Measurements from ENCODE around the gene CEBPZOS.

The CEBPZOS gene

DNA sequence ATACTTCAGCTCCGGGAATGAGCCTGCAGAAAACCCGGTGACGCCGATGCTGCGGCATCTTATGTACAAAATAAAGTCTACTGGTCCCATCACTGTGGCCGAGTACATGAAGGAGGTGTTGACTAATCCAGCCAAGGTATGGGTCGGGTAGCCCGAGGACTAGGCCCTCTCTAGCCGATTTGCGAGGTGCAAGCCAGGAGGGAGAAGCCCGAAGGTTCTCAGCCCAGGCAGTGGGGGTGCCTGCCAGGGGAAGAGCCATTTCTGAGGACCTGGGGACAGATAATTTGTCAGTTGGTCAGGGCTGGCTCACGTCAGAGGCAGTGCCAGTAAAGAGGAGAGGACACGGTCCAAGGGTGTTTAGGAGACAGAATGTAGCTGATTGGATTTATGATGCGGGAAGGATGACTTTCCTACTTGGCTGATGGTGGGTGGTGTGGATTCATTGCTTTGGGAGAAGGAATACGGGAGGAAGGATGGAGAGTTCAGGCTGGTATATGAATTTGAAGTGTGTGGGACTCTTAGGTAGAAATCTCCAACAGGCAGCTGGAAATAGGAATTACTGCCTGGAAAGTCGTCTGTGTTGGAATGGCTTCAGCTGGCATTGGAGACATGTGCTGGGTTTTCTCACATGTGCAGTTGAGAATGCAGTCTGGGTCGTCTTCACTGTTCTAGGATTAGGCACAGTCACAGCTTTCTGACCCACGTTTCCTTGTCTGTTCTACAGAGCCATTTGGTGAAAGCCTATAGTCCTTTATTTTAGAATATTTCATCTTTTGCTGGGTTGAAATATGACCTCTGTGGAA, 36.0 kb downstream of the CEBPZOS start:
- TF ChIP-seq TAF1 (IDR thresholded peaks at IDR 0.05; ENCODE audit: low read depth), result no peak
- no peak for TF ChIP-seq CEBPB (IDR thresholded peaks at IDR 0.05)

DNA sequence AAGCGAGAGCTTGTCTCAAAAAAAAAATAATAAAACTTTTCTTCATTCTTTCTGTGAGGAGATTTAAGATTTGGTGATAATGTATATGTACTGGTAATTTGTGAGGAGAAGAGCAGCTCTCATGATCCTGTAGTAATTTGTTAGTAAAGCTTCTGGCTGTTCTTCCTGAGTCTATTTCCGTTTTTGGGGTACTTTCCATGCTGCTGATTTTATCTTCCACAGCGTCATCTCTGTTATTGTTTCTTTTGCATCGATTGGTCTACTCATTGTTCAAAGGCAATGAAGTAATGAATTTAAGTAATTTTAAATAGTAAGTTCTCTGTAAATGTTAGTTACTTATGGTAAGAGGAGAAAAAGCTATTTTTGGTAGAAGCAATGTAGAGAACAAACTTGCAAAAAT, 47.1 kb downstream of the CEBPZOS start:
- no peak for TF ChIP-seq YY1 (IDR thresholded peaks at IDR 0.05; ENCODE audit: low read depth)
- TF ChIP-seq TEAD4 (IDR thresholded peaks at IDR 0.05), result no peak
- TF ChIP-seq NFIC (IDR thresholded peaks at IDR 0.05), result no peak
- TF ChIP-seq FOXM1 (IDR thresholded peaks at IDR 0.05; ENCODE audit: borderline replicate concordance, low read depth), result no peak
- no peak for TF ChIP-seq ZBTB7A (IDR thresholded peaks at IDR 0.05; ENCODE audit: low read depth)
- no peak for TF ChIP-seq CREB1 (IDR thresholded peaks at IDR 0.05; ENCODE audit: low read depth)
- TF ChIP-seq TAF1 (IDR thresholded peaks at IDR 0.05; ENCODE audit: low read depth), result no peak
- TF ChIP-seq, protein P1, sequence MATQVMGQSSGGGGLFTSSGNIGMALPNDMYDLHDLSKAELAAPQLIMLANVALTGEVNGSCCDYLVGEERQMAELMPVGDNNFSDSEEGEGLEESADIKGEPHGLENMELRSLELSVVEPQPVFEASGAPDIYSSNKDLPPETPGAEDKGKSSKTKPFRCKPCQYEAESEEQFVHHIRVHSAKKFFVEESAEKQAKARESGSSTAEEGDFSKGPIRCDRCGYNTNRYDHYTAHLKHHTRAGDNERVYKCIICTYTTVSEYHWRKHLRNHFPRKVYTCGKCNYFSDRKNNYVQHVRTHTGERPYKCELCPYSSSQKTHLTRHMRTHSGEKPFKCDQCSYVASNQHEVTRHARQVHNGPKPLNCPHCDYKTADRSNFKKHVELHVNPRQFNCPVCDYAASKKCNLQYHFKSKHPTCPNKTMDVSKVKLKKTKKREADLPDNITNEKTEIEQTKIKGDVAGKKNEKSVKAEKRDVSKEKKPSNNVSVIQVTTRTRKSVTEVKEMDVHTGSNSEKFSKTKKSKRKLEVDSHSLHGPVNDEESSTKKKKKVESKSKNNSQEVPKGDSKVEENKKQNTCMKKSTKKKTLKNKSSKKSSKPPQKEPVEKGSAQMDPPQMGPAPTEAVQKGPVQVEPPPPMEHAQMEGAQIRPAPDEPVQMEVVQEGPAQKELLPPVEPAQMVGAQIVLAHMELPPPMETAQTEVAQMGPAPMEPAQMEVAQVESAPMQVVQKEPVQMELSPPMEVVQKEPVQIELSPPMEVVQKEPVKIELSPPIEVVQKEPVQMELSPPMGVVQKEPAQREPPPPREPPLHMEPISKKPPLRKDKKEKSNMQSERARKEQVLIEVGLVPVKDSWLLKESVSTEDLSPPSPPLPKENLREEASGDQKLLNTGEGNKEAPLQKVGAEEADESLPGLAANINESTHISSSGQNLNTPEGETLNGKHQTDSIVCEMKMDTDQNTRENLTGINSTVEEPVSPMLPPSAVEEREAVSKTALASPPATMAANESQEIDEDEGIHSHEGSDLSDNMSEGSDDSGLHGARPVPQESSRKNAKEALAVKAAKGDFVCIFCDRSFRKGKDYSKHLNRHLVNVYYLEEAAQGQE (IDR thresholded peaks at IDR 0.05; ENCODE audit: low read depth), result no peak
- TF ChIP-seq, protein P2, sequence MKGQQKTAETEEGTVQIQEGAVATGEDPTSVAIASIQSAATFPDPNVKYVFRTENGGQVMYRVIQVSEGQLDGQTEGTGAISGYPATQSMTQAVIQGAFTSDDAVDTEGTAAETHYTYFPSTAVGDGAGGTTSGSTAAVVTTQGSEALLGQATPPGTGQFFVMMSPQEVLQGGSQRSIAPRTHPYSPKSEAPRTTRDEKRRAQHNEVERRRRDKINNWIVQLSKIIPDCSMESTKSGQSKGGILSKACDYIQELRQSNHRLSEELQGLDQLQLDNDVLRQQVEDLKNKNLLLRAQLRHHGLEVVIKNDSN (IDR thresholded peaks at IDR 0.05), result no peak
- no peak for TF ChIP-seq TCF12 (IDR thresholded peaks at IDR 0.05; ENCODE audit: low read depth)
- TF ChIP-seq, protein P3, sequence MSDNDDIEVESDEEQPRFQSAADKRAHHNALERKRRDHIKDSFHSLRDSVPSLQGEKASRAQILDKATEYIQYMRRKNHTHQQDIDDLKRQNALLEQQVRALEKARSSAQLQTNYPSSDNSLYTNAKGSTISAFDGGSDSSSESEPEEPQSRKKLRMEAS (IDR thresholded peaks at IDR 0.05), result no peak
- TF ChIP-seq RAD21 (IDR thresholded peaks at IDR 0.05; ENCODE audit: low read depth), result no peak
- TF ChIP-seq EP300 (IDR thresholded peaks at IDR 0.05; ENCODE audit: borderline replicate concordance), result no peak
- no peak for TF ChIP-seq CEBPB (IDR thresholded peaks at IDR 0.05)

DNA sequence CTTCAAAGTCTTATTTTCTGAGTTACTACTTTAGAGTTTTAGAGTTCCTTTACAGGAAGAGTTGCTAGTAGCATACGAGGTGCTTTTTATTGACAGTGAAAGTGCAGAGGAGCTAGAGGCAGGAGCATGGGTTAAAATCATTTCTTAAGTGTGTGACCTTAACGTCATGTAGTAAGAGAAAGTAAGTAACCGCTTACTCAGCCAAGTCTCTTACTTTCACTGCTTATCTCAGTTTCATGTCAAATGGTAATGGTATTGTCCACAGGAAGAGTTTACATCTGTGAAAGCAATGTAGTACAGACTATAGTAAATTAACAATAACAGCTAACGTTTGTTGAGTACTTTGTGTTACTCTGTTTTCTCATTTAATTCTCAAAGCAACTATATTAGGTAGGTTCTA, 47.7 kb downstream of the CEBPZOS start:
- TF ChIP-seq, protein P2 (IDR thresholded peaks at IDR 0.05), result no peak
- no peak for TF ChIP-seq TEAD4 (IDR thresholded peaks at IDR 0.05)
- no peak for TF ChIP-seq YY1 (IDR thresholded peaks at IDR 0.05; ENCODE audit: low read depth)

DNA sequence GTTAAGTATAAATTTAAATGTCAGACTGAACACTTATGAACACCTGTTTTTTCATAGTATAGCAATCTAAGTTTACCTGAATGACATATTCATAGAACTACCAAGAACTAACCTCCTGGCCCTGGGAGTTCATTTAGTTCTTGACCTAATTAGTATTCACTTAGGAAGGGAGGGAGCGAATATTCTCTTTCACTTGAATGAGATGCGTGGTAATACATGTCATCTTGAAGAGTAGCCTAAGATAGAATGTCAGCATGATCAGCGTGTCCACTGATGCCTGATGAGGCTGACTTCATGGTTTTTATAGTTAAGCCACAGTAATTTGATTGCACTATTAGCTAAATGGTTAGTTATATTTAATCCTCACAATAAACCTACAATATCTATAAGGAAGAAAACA, 48.5 kb downstream of the CEBPZOS start:
- TF ChIP-seq EP300 (IDR thresholded peaks at IDR 0.05; ENCODE audit: borderline replicate concordance) (no peak), CEBPB (IDR thresholded peaks at IDR 0.05) (no peak), YY1 (IDR thresholded peaks at IDR 0.05; ENCODE audit: low read depth) (no peak), EGR1 (IDR thresholded peaks at IDR 0.05) (no peak), TAF1 (IDR thresholded peaks at IDR 0.05; ENCODE audit: low read depth) (no peak), NFIC (IDR thresholded peaks at IDR 0.05) (no peak), TCF12 (IDR thresholded peaks at IDR 0.05; ENCODE audit: low read depth) (no peak)
- TF ChIP-seq, protein P3 (IDR thresholded peaks at IDR 0.05), result no peak
- TF ChIP-seq, protein P2 (IDR thresholded peaks at IDR 0.05), result no peak

DNA sequence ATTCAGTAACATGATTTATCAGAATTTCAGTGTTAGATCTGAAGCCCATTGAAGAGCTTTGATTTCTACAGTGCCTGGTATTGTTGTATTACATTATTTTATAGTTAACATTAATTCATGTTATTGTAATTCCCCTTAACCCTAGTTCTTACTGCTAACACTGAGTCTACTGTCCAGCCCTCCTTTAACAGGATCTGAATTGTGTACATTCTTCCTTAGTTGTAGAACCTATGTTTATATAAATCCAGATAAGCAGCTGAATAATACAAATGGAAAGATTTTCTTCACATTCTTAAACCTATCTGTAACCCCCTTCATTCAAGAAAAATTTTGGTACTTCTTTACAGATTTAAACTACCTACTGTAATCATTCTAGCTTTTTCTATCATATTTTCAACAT, 49.9 kb downstream of the CEBPZOS start:
- no peak for TF ChIP-seq YY1 (IDR thresholded peaks at IDR 0.05; ENCODE audit: low read depth)
- TF ChIP-seq TCF12 (IDR thresholded peaks at IDR 0.05; ENCODE audit: low read depth), result no peak
- no peak for TF ChIP-seq EP300 (IDR thresholded peaks at IDR 0.05; ENCODE audit: borderline replicate concordance)
- TF ChIP-seq, protein P3 (IDR thresholded peaks at IDR 0.05), result no peak
- TF ChIP-seq EGR1 (IDR thresholded peaks at IDR 0.05), result no peak
- no peak for TF ChIP-seq TAF1 (IDR thresholded peaks at IDR 0.05; ENCODE audit: low read depth)
- TF ChIP-seq NFIC (IDR thresholded peaks at IDR 0.05), result no peak
- TF ChIP-seq CEBPB (IDR thresholded peaks at IDR 0.05), result no peak

DNA sequence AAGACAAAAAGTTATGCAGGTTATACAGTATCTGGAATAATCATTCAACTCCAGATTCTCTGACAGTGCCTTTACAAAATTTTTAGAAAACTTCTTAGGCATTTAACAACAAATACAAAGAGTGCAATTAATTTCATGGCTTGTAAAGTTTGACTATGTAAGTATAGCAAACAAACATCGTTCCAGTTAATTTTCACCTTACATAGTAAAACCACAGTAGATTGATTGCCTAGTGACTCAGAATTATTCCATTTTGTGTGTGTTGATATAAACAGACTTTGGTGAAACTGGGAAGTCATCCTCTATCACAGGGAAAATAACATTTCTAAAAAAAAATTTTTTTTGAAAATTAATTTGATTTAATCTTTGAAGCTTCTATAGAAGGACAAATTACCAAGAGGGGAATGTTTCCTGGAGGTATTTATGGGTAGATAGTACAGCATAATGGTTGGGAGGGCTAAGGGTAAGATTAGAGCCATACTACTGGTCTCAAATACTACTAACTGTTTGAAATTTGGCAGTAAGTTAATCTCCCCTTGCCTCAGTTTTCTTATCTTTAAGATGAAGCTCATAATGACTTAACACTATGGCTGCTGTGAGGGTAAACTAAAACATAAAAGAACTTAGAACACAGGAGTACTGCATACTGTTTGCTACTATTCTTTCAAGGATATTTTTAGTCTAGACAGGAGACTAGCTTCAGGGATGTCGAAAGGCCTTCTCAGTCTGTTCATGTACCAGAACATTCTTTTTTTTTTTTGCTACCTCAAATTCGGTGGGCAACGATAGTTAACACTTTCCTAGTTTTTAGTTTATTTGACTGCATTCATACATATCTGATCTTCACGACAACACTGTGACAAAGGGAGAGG, 54.8 kb downstream of the CEBPZOS start:
- TF ChIP-seq TAF1 (IDR thresholded peaks at IDR 0.05; ENCODE audit: low read depth), result no peak
- TF ChIP-seq FOXM1 (IDR thresholded peaks at IDR 0.05; ENCODE audit: borderline replicate concordance, low read depth), result no peak
- no peak for TF ChIP-seq CEBPB (IDR thresholded peaks at IDR 0.05)
- no peak for TF ChIP-seq YY1 (IDR thresholded peaks at IDR 0.05; ENCODE audit: low read depth)
- TF ChIP-seq, protein P2 (IDR thresholded peaks at IDR 0.05), result no peak
- TF ChIP-seq, protein P1 (IDR thresholded peaks at IDR 0.05; ENCODE audit: low read depth), result no peak
- TF ChIP-seq RAD21 (IDR thresholded peaks at IDR 0.05; ENCODE audit: low read depth), result no peak
- TF ChIP-seq EP300 (IDR thresholded peaks at IDR 0.05; ENCODE audit: borderline replicate concordance), result no peak
- no peak for TF ChIP-seq ZBTB7A (IDR thresholded peaks at IDR 0.05; ENCODE audit: low read depth)
- no peak for TF ChIP-seq TCF12 (IDR thresholded peaks at IDR 0.05; ENCODE audit: low read depth)
- TF ChIP-seq EGR1 (IDR thresholded peaks at IDR 0.05), result no peak
- no peak for TF ChIP-seq CREB1 (IDR thresholded peaks at IDR 0.05; ENCODE audit: low read depth)
- TF ChIP-seq NFIC (IDR thresholded peaks at IDR 0.05), result no peak
- no peak for TF ChIP-seq TEAD4 (IDR thresholded peaks at IDR 0.05)
- TF ChIP-seq, protein P3 (IDR thresholded peaks at IDR 0.05), result no peak

Data from Ishikawa (cell line).